ENCODE data around the gene STK4. TPM values are rescaled to one million over a fixed set of nuclear protein-coding genes. Genes with fewer than 3 reads are reported as not detected.
"Not testable (repeated sequence)": the region's sequence is repeated elsewhere in the genome, so short reads cannot be mapped to it uniquely, and the experiment has no call there.

Gene STK4
- total and polyA plus RNA-seq, 7 donors = 2.4 to 8.6 (median 5.6) TPM

GRCh38 chr20:45019027-45019761 is 52.9 kb downstream of the STK4 start:
- intact Hi-C loops (cut with DNase I) = loop anchor here in 1 of 2 donors (10.0 kb wide), 1 partner anchor 286 kb away; the partner anchor contains the start of genes MATN4 and RBPJL
- WGBS, 3 donors = 95 to 97% (median 97%) methylated on average over 4 of the region's 4 CpGs
- Histone ChIP-seq H3K36me3 (ENCODE audit: insufficient read depth in 1 of 2, low read depth in 1 of 2) (peaks cover 0 to 8% of the 10 kb centered on the region in 2 donors), H3K4me3 (no peak overlapping the region), H3K9me3 (no peaks in the 10 kb centered on the region), H3K27me3 (ENCODE audit: insufficient read depth in 3 of 3, low read length in 2 of 3) (no peaks in the 10 kb centered on the region), H3K4me1 (no peaks in the 10 kb centered on the region), H3K27ac (no peak overlapping the region)
- TF ChIP-seq CTCF (IDR thresholded peaks at IDR 0.05) = no peak
- ATAC-seq = no peak
- no peak for DNase-seq

GRCh38 chr20:45019762-45020123 is 53.4 kb downstream of the STK4 start:
- H3K9me3 ChIP-seq = no peaks in the 10 kb centered on the region
- H3K4me3 ChIP-seq = no peak overlapping the region
- intact Hi-C loops (cut with DNase I) = loop anchor here in 1 of 2 donors (10.0 kb wide), 1 partner anchor 285 kb away; the partner anchor contains the start of genes MATN4 and RBPJL
- H3K4me1 ChIP-seq = no peaks in the 10 kb centered on the region
- DNase-seq (no peak), ATAC-seq (no peak)
- WGBS, 3 donors = 51 to 76% (median 54%) methylated on average over 1 of the region's 1 CpG
- no peak for TF ChIP-seq CTCF (IDR thresholded peaks at IDR 0.05)
- no peak overlapping the region for H3K27ac ChIP-seq
- H3K36me3 ChIP-seq (ENCODE audit: insufficient read depth in 1 of 2, low read depth in 1 of 2) = peaks cover 0 to 10% of the 10 kb centered on the region in 2 donors
- no peaks in the 10 kb centered on the region for H3K27me3 ChIP-seq (ENCODE audit: insufficient read depth in 3 of 3, low read length in 2 of 3)

GRCh38 chr20:45020236-45020886 is 54.0 kb downstream of the STK4 start:
- no peak for ATAC-seq
- Histone ChIP-seq H3K36me3 (ENCODE audit: insufficient read depth in 1 of 2, low read depth in 1 of 2) (peaks cover 3 to 16% of the 10 kb centered on the region in 2 donors), H3K27ac (no peak overlapping the region), H3K4me3 (no peak overlapping the region), H3K9me3 (no peaks in the 10 kb centered on the region), H3K4me1 (no peaks in the 10 kb centered on the region), H3K27me3 (ENCODE audit: insufficient read depth in 3 of 3, low read length in 2 of 3) (no peaks in the 10 kb centered on the region)
- DNase-seq = no peak
- 70 to 73% (median 70%) methylated on average over 3 of the region's 3 CpGs for WGBS, 3 donors
- intact Hi-C loops (cut with DNase I) = no loop called here
- no peak for TF ChIP-seq CTCF (IDR thresholded peaks at IDR 0.05)

- no peaks in the 10 kb centered on the region for H3K4me1 ChIP-seq
- intact Hi-C loops (cut with DNase I) = no loop called here
- DNase-seq (no peak), ATAC-seq (no peak)
- no peaks in the 10 kb centered on the region for H3K27me3 ChIP-seq (ENCODE audit: insufficient read depth in 3 of 3, low read length in 2 of 3)
- TF ChIP-seq CTCF (IDR thresholded peaks at IDR 0.05) = no peak
- no peak overlapping the region for H3K4me3 ChIP-seq
- no peaks in the 10 kb centered on the region for H3K9me3 ChIP-seq
- H3K36me3 ChIP-seq (ENCODE audit: insufficient read depth in 1 of 2, low read depth in 1 of 2) = peaks cover 3 to 27% of the 10 kb centered on the region in 2 donors
- WGBS, 3 donors = 75 to 81% (median 76%) methylated on average over 2 of the region's 2 CpGs
- H3K27ac ChIP-seq = no peak overlapping the region
Observed at GRCh38 chr20:45021631-45022030, 55.3 kb downstream of the STK4 start.

GRCh38 chr20:45023140-45023539 is 56.8 kb downstream of the STK4 start:
- H3K4me3 ChIP-seq; H3K9me3 ChIP-seq; ATAC-seq; H3K27ac ChIP-seq; intact Hi-C loops (cut with DNase I); DNase-seq; H3K4me1 ChIP-seq; H3K27me3 ChIP-seq (ENCODE audit: insufficient read depth in 3 of 3, low read length in 2 of 3): not testable (repeated sequence)
- peaks cover 3 to 34% of the 10 kb centered on the region in 2 donors for H3K36me3 ChIP-seq (ENCODE audit: insufficient read depth in 1 of 2, low read depth in 1 of 2)
- WGBS, 3 donors = 84 to 93% (median 86%) methylated on average over 2 of the region's 2 CpGs
